Mucosa of gallbladder (tissue), 1 donor: Measurements from ENCODE around the gene USP35. TPM values are rescaled to one million over a fixed set of nuclear protein-coding genes. Genes with fewer than 3 reads are reported as not detected.

Experiments
- DNase-seq: peaks from one replicate; pipeline ENCODE4 v3.0.0-alpha.2; 2020; ENCODE audit warnings: low spot score
- total RNA-seq: library from RNA; stranded (reverse); gene quantifications from one replicate; pipeline ENCODE4 v1.2.1, GENCODE V29; 2021
- donor health status: DM: no; HTN: no; CAD: no.

The USP35 gene
- total RNA-seq, 1 donor from 2014 or later: 10.4 TPM

GRCh38 chr11:78196661-78197091 is 8.0 kb downstream of the USP35 start:
- no peak for DNase-seq

GRCh38 chr11:78197816-78198215 is 9.1 kb downstream of the USP35 start:
- no peak for DNase-seq

- no peak for DNase-seq
Measured at GRCh38 chr11:78199015-78199652, 10.4 kb downstream of the USP35 start.

DNA sequence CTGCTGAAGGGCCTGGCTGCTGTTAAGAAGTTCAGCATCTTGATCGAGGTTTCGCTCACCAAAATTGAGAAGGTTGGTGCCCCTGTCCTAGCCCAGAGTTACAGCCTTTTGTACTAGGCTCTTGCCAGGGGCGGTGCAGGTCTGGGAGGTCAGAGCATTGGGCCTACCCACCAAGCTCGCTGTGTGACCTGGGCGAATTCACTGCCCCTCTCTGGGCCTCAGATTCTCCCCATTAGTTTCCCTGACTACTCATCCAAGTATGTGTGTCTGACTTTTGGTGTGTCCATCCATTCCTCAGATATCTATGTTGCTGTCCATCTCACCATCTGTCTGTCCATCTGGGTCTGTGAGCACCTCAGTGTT is 10.9 kb downstream of the USP35 start:
- DNase-seq: no peak

DNA sequence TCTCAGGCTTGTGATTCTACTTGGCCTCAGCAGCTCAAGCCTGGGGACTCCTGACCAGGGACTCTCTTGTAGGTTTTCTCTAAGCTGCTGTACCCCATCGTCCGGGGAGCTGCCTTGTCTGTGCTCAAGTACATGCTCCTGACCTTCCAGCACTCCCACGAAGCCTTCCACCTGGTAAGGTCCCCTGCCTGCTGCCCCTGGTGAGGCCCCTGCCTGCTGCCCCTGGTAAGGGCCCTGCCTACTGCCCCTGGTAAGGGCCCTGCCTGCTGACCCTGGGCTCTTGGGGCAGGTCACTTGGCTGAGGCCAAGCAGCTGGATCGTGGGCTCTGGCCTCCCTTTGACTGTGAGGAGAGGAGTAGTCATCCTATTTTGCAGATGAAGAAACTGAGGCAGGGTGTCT is 11.3 kb downstream of the USP35 start:
- no peak for DNase-seq

DNA sequence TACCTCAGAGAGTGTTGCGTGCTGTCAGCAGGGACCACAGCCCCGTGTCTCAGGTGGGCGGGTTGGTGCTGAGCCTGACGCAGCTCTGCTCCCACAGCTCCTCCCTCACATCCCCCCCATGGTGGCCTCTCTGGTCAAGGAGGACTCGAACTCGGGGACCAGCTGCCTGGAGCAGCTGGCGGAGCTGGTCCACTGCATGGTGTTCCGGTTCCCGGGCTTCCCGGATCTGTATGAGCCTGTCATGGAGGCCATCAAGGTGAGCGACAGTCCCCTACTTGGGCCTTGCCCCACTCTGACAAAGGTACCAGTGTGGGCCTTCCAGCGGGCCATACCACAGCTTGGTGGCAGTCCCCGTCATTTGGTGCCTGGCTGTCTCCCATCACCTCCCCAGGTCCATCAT is 11.8 kb downstream of the USP35 start:
- DNase-seq: no peak

- no peak for DNase-seq
Measured at GRCh38 chr11:78201096-78201818, 12.5 kb downstream of the USP35 start.

DNA sequence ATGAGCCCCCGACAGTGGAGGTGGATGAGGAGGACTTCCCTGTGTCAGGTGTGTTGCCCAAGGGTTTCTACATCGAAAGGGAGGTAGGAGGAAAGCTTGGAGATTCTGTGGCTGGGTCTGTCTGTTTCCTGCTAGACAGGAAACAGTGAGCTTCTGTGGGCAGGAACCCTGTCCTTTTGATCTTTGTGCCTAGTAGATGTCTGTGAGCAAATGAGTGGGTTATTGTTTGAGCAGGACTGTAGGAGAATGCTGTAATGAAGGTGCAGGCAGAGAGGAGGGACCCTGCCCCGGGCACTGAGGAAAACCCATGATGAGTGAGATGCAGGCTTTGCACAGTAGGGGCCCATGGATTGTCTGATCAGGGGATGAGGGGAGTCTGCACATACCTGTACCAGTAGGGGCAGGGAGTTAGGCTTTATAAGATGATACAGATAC is 14.0 kb downstream of the USP35 start:
- DNase-seq: no peak

DNA sequence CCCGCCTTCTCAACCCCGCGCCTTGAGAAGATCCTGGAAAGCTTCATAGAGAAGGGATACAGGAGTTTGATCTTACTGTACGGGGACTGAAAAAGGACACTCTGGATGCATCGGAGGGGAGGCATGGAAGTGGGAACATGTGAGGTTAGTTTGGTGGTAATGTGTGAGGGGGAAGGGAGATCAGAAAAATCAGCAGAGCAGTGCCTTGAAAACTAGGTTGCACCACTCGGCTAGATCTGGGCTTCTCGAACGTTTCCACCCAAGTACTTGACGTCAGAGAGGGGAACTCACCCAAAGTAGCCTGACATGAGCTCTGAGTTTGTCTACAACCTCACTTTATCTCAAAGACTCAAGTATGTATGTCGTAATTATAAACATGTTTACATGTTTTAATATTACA is 14.5 kb downstream of the USP35 start:
- no peak for DNase-seq

DNA sequence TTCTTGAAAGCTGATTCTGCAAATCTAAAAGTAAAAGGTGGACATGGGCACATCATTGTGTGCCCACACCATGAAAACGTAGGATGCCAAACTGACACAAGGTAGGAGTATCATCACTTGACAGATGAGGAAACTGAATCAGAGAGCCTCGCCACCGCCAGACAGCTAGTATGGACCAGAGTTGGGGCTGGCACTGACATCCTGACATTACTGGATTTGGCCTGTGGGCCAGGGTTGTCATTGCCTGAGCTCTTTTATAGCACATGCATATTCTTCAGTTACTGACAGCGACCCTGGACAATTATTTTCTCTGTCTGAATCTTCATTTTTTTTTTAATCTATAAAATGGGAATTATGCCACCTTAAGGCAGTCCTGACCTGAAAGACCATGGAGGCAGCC is 16.5 kb downstream of the USP35 start:
- no peak for DNase-seq

GRCh38 chr11:78205691-78206090 is 17.0 kb downstream of the USP35 start:
- no peak for DNase-seq

DNA sequence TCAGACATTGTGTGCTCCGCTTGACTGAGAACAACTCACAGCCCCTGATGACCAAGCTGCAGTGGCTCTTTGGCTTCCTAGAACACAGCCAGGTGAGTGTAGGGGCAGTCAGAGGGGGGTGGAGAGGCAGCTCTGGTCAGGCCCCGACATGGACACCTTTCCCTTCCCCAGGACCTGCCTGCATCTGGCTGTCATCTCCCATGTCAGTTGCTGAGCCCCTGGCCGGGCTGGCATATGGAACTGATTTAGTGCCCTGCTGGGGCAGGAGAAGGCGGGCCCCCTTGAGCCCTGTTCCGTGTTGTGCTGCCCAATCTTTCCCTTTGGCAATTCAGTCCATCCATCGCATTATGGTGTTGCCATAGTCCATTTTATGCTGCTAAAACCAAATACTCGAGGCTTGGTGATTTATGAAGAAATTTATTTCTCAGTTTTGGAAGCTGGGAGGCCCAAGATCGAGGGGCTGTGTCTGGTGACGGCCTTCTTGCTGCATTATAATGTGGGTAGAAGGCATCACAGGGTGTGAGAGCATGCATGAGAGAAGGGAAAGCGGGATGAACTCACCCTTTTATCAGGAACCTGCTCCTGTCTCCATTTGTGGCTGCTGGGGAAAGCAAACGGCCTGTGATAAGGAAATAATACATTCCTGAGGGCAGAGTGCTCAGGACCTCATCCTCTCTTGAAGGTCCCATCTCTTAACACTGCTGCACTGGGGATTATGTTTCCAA is 19.0 kb downstream of the USP35 start:
- DNase-seq: no peak

GRCh38 chr11:78208257-78209165 is 19.8 kb downstream of the USP35 start:
- no peak for DNase-seq

DNA sequence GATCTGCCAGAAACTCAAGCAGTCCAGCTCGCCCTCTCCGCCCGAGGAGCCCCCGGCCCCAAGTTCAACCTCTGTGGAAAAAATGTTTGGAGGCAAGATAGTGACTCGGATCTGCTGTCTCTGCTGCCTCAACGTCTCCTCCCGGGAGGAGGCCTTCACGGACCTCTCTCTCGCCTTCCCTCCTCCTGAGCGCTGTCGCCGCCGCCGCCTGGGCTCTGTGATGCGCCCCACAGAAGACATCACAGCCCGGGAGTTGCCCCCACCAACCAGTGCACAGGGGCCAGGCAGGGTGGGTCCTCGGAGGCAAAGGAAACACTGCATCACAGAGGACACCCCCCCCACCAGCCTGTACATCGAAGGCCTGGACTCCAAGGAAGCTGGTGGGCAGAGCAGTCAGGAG is 20.8 kb downstream of the USP35 start:
- DNase-seq: no peak

GRCh38 chr11:78210000-78210608 is 21.4 kb downstream of the USP35 start:
- DNase-seq: no peak

DNA sequence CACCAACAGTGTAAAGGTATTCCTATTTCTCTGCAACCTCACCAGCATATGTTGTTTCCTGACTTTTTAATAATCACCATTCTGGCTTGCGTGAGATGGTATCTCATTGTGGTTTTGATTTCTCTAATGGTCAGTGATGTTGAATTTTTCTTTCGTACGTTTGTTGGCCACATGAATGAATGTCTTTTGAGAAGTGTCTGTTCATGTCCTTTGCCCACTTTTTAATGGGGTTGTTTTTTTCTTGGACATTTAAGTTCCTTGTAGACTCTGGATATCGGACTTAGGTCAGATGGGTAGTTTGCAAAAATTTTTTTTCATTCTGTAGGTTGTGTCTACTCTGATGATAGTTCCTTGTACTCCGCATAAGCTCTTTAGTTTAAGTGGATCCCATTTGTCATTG is 22.8 kb downstream of the USP35 start:
- DNase-seq: no peak

GRCh38 chr11:78212586-78213371 is 24.1 kb downstream of the USP35 start:
- no peak for DNase-seq

DNA sequence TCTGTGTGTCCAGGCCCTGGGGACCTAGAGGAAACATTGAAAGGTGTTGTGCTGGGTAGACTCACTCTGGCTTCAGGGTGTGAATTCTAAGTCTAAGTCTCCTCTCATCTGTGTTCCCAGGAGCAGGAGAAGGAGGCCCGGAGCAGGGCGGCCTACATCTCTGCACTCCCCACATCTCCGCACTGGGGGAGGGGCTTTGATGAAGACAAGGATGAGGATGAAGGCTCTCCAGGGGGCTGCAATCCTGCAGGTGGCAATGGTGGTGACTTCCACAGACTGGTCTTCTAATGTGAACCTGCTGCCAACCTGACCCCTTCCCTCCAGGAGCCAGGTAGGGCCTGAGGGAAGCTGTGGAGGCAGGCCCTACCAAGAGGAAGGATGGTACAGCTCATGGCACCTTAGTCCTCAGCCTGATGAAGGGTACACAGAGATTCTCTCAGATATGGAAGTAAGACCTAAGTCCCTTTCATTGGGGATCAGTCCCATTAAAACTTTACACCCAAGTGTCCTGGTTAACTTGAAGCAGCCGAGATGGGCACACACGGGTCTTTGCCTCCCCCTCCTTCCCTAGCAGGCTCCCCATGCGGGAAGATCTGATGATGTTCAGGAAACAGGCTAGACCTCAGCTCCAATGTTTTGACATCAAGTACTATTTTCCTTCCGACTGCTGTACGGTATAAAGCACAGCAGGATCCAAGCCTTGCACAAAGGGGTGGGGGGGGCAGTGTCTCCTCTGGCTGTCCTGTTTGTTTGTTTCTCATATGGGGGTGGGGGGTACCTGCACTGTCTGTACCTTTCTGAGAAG is 25.0 kb downstream of the USP35 start:
- DNase-seq: no peak

- DNase-seq: no peak
Measured at GRCh38 chr11:78214331-78215194, 25.8 kb downstream of the USP35 start.
